GM06990 (cell line): ENCODE results near the gene HSD17B2.

ENCODE experiments used
- DNase-seq: peaks from one replicate; pipeline ENCODE4 v3.0.0-alpha.2; 2011; ENCODE audit not compliant: insufficient read length; ENCODE audit errors: extremely low read depth
- H3K27me3 ChIP-seq: replicated peaks from 2 replicates; pipeline ENCODE4 v1.6.0; 2011; ENCODE audit warnings: low read length; ENCODE audit not compliant: control insufficient read depth, insufficient read depth
- H3K36me3 ChIP-seq: 2 replicates; pipeline ENCODE4 v1.5.1; 2011; ENCODE audit warnings: low read length; ENCODE audit not compliant: control insufficient read depth, insufficient read depth
- H3K4me3 ChIP-seq: replicated peaks from 2 replicates; pipeline ENCODE4 v1.5.1; 2011; ENCODE audit warnings: low read depth, mild to moderate bottlenecking, control low read depth, low read length
- TF ChIP-seq, protein P1 (sequence below): IDR thresholded peaks from 2 replicates; pipeline ENCODE4 v1.5.1; 2011; ENCODE audit warnings: low read length, control low read depth, mild to moderate bottlenecking, inconsistent platforms; ENCODE audit not compliant: insufficient read depth, poor library complexity, severe bottlenecking

HSD17B2 gene

DNA sequence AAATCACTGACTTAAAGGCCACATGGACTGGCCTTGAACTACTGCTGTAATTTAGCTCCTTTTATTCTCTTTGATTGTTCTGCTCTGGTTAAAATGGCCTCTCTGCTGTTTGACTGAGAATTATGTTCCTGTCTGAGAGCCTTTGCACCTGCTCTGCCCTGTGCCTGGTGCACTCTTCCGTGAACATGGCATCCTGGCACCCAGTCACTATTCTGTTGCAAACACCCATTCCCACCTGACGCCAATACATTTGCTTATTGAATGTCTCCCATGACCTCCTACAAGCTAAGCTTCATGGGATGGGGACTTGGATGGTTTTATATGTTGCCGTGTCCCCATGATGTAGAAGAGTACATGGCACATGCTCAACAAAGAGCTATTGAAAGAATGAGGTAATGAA lies 20.1 kb downstream of the HSD17B2 start:
- no peaks in the 10 kb centered on the region; the same call in none of the 2 replicates for H3K27me3 ChIP-seq
- H3K36me3 ChIP-seq = no peaks in the 10 kb centered on the region
- TF ChIP-seq, protein P1, sequence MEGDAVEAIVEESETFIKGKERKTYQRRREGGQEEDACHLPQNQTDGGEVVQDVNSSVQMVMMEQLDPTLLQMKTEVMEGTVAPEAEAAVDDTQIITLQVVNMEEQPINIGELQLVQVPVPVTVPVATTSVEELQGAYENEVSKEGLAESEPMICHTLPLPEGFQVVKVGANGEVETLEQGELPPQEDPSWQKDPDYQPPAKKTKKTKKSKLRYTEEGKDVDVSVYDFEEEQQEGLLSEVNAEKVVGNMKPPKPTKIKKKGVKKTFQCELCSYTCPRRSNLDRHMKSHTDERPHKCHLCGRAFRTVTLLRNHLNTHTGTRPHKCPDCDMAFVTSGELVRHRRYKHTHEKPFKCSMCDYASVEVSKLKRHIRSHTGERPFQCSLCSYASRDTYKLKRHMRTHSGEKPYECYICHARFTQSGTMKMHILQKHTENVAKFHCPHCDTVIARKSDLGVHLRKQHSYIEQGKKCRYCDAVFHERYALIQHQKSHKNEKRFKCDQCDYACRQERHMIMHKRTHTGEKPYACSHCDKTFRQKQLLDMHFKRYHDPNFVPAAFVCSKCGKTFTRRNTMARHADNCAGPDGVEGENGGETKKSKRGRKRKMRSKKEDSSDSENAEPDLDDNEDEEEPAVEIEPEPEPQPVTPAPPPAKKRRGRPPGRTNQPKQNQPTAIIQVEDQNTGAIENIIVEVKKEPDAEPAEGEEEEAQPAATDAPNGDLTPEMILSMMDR = no peak
- no peak overlapping the region for H3K4me3 ChIP-seq
- DNase-seq = no peak

DNA sequence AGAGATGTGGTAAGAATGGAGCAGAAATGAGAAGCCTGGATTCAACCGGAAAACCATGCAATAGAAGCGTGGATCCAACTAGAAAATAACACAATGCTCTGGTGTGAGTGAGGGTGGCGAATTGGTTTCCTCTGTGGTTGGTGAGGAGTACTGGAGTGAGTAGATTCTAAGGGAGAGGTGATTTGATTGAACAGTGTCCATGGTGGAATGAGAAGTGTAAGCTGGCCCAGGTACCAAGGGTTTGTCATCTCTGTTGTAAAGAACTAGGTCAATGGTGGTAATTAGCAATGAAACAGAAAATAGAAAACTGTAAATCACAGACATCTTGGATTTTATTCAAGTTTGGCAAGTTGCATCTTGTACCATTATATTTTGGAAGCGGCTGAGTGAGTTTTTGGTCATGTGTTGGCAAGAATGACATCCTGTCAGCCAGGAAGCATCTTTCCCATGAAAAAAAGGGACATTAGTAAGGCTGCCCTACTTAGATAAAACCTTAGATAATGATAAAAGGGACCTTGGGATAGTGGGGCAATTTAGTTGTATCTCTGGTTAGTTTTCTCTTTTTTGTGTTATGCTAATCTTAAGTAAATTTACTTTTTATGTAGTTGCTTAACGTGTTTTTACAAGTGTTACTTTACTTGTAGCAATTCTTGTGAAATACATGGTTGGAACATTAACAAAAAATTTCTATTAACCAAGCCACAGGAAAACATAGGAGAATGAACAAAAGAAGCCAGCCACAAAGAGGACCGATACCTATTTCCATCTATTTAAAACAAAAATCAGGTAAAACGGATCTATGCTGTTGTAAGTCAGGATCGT lies 20.9 kb downstream of the HSD17B2 start:
- TF ChIP-seq, protein P1 = no peak
- no peak for DNase-seq
- Histone ChIP-seq H3K4me3 (no peak overlapping the region), H3K36me3 (no peaks in the 10 kb centered on the region), H3K27me3 (no peaks in the 10 kb centered on the region; the same call in none of the 2 replicates)

DNA sequence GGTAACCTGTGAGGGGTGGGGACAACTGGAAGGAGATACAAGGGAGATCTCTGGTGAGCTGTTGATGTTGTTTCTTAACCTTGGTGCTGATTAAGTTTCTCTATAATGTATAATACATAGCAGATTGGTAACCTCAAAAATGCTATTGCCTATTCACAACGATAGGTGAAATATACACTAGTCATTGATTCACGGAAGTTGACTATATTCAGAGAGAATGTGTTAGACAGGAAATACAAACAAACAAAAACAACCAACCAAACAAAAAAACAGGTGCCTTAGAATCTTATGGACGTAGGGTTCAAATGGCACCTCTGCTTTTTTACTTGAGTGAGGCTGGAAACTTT lies 21.5 kb downstream of the HSD17B2 start:
- Histone ChIP-seq H3K36me3 (no peaks in the 10 kb centered on the region), H3K27me3 (no peaks in the 10 kb centered on the region; the same call in none of the 2 replicates), H3K4me3 (no peak overlapping the region)
- no peak for DNase-seq
- TF ChIP-seq, protein P1 = no peak

DNA sequence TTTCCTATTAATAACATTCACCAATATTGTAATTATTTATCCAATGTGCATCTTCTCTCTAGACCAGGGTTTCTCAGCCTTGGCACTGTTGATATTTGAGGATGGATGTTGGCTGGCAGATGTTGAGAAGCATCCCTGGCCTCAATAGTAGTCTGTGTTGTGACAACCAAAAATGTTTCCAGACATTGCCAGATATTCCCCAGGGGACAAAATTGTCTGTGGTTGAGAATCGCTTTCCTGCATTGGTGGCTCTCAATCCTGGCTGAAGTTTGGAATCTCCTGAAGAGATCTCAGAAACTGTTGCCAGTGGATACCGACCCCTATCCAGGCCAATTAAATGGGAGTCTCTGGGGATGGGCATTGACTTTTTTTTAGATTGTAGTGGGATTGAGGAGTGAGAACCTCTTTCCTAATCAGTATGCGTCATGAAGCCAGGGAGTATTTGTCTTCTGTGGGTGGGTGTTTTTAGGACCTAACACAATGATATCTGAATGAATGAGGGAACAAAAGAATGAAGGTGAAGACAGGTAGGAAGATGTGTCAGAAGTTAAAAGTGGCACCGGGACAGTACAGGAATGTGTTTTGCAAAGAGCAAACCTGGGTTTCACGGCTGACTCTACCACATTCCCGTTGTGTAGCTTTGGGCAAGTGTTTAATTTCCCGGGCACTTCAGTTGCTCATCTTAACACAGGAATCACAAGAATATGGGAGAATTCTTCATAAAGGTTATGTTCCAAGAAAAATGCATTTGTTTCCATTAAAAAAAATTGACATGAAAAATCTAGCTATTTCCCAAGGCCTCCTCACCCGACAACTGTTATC lies 24.3 kb downstream of the HSD17B2 start:
- H3K4me3 ChIP-seq = no peak overlapping the region
- no peak for DNase-seq
- H3K36me3 ChIP-seq = no peaks in the 10 kb centered on the region
- TF ChIP-seq, protein P1 = no peak
- peaks cover 2% of the 10 kb centered on the region; the same call in 1 of the 2 replicates for H3K27me3 ChIP-seq

DNA sequence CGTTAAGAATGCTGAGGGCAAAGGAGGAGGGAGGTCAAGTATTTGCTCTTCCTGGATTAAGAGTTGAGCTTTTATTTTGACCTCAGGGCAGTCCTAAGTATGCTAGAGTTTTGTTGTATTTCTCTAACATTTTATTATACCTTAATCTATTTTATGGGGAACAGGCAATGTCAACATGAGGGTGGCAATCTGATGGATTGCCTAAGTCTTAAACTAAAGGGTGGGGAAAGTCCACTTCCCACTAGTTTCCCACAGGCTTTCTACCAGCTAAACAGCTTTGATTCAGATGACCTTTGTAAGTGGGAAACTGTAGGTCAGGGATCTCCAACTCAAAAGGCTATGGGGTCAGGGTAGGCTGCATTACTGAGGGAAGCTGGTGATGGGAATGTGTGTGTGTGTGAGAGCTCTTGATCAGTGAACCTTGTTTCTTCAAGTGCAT lies 24.9 kb downstream of the HSD17B2 start:
- DNase-seq = no peak

More for the DNA sequence above, 24.9 kb downstream of the HSD17B2 start:
- peaks cover 2% of the 10 kb centered on the region; the same call in 1 of the 2 replicates for H3K27me3 ChIP-seq
- H3K36me3 ChIP-seq = no peaks in the 10 kb centered on the region
- no peak overlapping the region for H3K4me3 ChIP-seq
- TF ChIP-seq, protein P1 = no peak
